RWPE2 (cell line): ENCODE data around the gene SUPT5H.

Experiments
- ATAC-seq: fragments of 200-7000 bp; cut with Tn5 transposase; 3 replicates; pipeline ENCODE4 v1.9.1; 2021; ENCODE audit warnings: low read depth
- DNase-seq: peaks from one replicate; pipeline ENCODE4 v3.0.0-alpha.2; 2020; ENCODE audit warnings: low spot score
- H3K27ac ChIP-seq: fragments of 450-650 bp; 2 replicates; pipeline ENCODE4 v1.5.1; 2017; ENCODE audit warnings: mild to moderate bottlenecking; ENCODE audit not compliant: poor library complexity, severe bottlenecking
- H3K27me3 ChIP-seq: fragments of 250-450 bp; sonication (Bioruptor Pico); 2 replicates; pipeline ENCODE4 v1.5.1; 2021; ENCODE audit warnings: mild to moderate bottlenecking, moderate library complexity; ENCODE audit not compliant: insufficient read depth, poor library complexity, severe bottlenecking
- H3K36me3 ChIP-seq: fragments of 250-450 bp; sonication (Bioruptor Pico); 2 replicates; pipeline ENCODE4 v1.5.1; 2020; ENCODE audit warnings: low read depth, mild to moderate bottlenecking, moderate library complexity
- H3K4me1 ChIP-seq: fragments of 250-450 bp; sonication (Bioruptor Pico); 2 replicates; pipeline ENCODE4 v1.5.1; 2021; ENCODE audit warnings: mild to moderate bottlenecking, moderate library complexity; ENCODE audit not compliant: insufficient read depth, poor library complexity, severe bottlenecking
- H3K4me3 ChIP-seq: fragments of 250-450 bp; sonication (Bioruptor Pico); 2 replicates; pipeline ENCODE4 v1.5.1; 2021; ENCODE audit warnings: mild to moderate bottlenecking, moderate library complexity; ENCODE audit not compliant: severe bottlenecking
- H3K9me3 ChIP-seq: fragments of 250-450 bp; sonication (Bioruptor Pico); 2 replicates; pipeline ENCODE4 v1.5.1; 2021; ENCODE audit warnings: mild to moderate bottlenecking, moderate library complexity; ENCODE audit not compliant: severe bottlenecking
- TF ChIP-seq, protein P1 (sequence below): fragments of 450-650 bp; IDR thresholded peaks from one replicate; pipeline ENCODE4 v1.5.1; 2017; ENCODE audit warnings: mild to moderate bottlenecking, moderate library complexity; ENCODE audit not compliant: poor library complexity, severe bottlenecking

Gene SUPT5H

DNA sequence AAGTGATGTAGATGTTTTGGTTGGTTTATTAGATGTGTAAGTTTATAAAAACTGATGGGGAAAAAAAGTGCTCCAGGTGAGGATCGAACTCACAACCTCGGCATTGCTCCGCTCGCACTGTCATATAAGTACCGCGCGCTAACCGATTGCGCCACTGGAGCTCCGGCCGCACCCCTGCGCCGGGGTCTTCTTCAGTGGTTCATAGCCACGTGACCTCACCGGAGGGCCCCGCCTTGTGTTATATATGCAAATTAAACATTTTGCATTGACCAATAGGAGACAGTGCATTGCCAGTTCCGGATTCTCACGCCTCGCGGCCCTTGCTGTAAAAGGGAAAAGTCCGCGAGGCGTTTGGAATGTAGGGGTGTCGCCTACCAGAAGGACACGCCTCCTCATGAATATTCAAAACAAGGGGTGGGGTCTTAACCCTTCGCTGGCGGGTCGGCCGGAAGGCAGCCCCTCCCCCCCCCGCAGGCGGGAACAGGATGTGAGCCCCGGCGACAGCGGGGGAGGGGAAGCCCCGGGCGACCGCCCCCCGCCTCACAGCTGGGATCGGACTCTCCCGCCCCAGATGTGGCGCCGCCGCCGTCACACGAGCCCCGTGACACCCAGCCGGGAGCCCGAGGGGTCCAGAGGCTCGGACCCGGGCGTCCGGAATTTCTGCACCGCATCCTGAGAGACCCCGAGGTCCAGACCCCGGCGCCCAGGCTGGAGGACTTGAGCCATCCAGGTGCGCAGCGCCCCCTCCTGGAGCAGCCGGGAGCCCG lies 33.1 kb upstream of the SUPT5H start, which contains the start of gene PLEKHG2:
TSS of gene PLEKHG2 (plus strand) at position 570 of the 767 bp plus-strand sequence. CDS start 1,418 bp downstream, outside the sequence.
- TF ChIP-seq, protein P1, sequence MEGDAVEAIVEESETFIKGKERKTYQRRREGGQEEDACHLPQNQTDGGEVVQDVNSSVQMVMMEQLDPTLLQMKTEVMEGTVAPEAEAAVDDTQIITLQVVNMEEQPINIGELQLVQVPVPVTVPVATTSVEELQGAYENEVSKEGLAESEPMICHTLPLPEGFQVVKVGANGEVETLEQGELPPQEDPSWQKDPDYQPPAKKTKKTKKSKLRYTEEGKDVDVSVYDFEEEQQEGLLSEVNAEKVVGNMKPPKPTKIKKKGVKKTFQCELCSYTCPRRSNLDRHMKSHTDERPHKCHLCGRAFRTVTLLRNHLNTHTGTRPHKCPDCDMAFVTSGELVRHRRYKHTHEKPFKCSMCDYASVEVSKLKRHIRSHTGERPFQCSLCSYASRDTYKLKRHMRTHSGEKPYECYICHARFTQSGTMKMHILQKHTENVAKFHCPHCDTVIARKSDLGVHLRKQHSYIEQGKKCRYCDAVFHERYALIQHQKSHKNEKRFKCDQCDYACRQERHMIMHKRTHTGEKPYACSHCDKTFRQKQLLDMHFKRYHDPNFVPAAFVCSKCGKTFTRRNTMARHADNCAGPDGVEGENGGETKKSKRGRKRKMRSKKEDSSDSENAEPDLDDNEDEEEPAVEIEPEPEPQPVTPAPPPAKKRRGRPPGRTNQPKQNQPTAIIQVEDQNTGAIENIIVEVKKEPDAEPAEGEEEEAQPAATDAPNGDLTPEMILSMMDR = peak; percentile 81
- no peaks in the 10 kb centered on the region for H3K9me3 ChIP-seq
- peaks cover 13% of the 10 kb centered on the region for H3K4me1 ChIP-seq
- peak within 1 kb of the TSS; percentile 84 for H3K4me3 ChIP-seq
- peak; percentile 97 for DNase-seq
- peaks cover 40% of the 10 kb centered on the region for H3K36me3 ChIP-seq
- peak; percentile 57 for ATAC-seq
- peak within 1 kb of the TSS; percentile 97 for H3K27ac ChIP-seq
- H3K27me3 ChIP-seq = no peaks in the 10 kb centered on the region

DNA sequence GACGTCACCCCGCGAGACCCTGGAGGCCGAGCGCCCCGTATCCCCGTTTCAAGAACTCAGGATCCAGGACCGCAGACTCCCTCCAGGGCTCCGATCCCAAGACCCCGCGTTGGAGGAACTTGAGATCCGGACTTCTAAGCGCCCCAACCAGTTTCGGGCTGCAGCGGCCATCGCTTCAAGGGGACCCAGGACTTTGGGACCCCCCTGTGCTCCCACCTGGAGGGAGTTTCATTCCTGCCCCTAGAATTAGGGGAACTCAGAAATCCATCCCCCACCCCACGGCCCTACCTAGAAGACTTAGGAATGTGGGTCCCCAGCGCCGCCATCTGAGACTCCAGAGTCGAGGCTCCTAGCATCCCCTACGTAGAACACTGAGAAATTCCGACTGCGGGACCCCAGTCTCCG lies 32.5 kb upstream of the SUPT5H start:
- H3K9me3 ChIP-seq = no peaks in the 10 kb centered on the region
- H3K27me3 ChIP-seq = no peaks in the 10 kb centered on the region
- ATAC-seq = peak; percentile 10; the same call in 1 of the 3 replicates
- peak overlapping the region; percentile 97 for H3K27ac ChIP-seq
- H3K4me1 ChIP-seq = peaks cover 13% of the 10 kb centered on the region
- no peak for DNase-seq
- TF ChIP-seq, protein P1 = peak; percentile 42
- H3K36me3 ChIP-seq = peaks cover 36% of the 10 kb centered on the region
- peak overlapping the region; percentile 84 for H3K4me3 ChIP-seq

DNA sequence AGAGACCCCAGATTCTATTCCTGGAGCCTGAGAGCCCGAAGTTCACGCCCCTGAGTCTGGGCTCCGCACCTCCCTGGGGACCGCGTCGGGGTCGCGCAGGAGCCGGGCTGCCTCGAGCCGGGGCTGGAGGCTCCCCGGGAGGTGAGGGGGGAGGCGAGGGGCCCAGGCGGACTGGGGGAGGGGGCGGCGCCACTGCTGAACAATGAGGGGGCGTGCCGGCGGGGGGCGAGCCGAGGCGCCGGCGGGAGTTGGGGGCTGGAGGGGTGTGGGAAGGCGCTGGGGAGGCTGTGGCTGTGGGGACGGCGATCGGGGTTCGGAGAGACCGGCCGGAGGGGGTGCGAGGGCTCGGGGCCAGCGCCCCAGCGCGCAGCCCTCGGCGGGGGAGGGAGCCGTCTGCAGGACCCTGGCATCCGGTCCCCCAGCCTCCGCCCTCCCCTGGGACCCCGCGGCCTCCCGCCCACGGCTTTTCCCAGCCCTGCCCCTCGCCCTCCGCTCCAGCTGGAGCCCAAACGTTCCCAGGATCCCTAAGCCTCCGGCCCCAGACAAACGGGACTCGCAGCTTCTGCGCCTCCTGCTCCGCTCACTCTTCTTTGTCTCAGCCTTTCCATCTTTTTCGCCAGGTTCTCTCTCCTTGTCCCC lies 32.0 kb upstream of the SUPT5H start:
- TF ChIP-seq, protein P1 = no peak
- no peaks in the 10 kb centered on the region for H3K9me3 ChIP-seq
- ATAC-seq (peak; percentile 2; the same call in 1 of the 3 replicates), DNase-seq (no peak)
- peaks cover 13% of the 10 kb centered on the region for H3K4me1 ChIP-seq
- peak overlapping the region; percentile 84 for H3K4me3 ChIP-seq
- H3K27me3 ChIP-seq = no peaks in the 10 kb centered on the region
- peaks cover 34% of the 10 kb centered on the region for H3K36me3 ChIP-seq
- peak overlapping the region; percentile 97 for H3K27ac ChIP-seq

DNA sequence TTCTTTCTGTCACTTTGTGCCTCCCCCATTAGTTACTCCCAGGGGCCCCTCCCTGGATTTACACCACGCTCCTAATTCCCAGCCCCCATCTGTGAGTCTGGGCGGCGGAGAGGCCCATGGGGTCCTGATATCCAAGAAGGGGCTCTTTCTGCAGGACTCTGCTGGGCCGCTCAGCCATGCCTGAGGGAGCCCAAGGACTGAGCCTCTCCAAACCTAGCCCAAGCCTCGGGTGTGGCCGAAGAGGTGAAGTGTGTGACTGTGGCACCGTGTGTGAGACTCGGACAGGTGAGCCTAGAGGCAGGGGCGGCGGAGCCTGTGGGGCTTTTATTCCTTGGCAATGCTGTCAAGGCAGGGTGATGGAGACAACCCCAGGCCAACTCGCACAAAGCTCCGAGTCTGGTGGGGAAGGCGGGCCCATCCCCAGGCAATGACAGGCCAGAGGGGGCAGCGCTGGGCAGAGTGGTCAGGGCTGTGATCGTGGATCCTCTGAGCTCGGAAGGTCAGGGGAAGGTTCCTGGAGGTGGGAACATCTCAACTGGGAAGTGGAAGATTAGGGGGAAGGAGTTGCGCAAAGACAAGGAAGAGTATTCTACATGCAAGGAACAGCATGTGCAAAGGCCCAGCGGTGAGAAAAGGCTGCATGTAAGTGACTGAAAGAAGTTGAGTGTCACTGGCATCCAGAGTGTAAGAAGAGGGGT lies 31.3 kb upstream of the SUPT5H start:
- Histone ChIP-seq H3K27ac (peak overlapping the region; percentile 97), H3K27me3 (no peaks in the 10 kb centered on the region), H3K9me3 (no peaks in the 10 kb centered on the region), H3K4me3 (peak overlapping the region; percentile 84), H3K4me1 (peaks cover 13% of the 10 kb centered on the region), H3K36me3 (peaks cover 34% of the 10 kb centered on the region)
- DNase-seq (no peak), ATAC-seq (no peak)
- TF ChIP-seq, protein P1 = peak; percentile 15
